HEK293 (cell line): ENCODE data around the gene PSMC1.

Source experiments
- CTCF ChIA-PET: fragments of 350-600 bp; formaldehyde crosslinking; extraction: SDS; loops from one replicate; lab custom pipeline; 2021; ENCODE audit warnings: antibody characterized with exemption; lab: Yijun Ruan, JAX
- POLR2A ChIA-PET: fragments of 300-600 bp; formaldehyde crosslinking; extraction: SDS; loops from one replicate; lab custom pipeline; 2020; ENCODE audit warnings: antibody characterized with exemption, inconsistent platforms; lab: Yijun Ruan, JAX
- H3K27ac ChIP-seq: fragments of 200-500 bp; sonication (Bioruptor generic); 2 replicates; pipeline ENCODE4 v1.5.1; 2014; ENCODE audit warnings: low read depth, low read length, control low read depth, inconsistent platforms; ENCODE audit errors: extremely low read depth
- H3K36me3 ChIP-seq, 2 experiments: fragments of 200-500 bp in 1 of 2; sonication (Bioruptor generic) in 1 of 2; 1 replicate in 1 of 2; 2 replicates in 1 of 2; pipeline ENCODE4 v1.5.1; 2014 to 2017; ENCODE audit warnings: inconsistent platforms in 2 of 2, low read length in 2 of 2; ENCODE audit not compliant: control insufficient read depth in 2 of 2, insufficient read depth in 1 of 2
- H3K4me1 ChIP-seq: fragments of 200-500 bp; sonication (Bioruptor generic); 2 replicates; pipeline ENCODE4 v1.5.1; 2014; ENCODE audit warnings: mild to moderate bottlenecking, low read length, inconsistent platforms; ENCODE audit not compliant: control insufficient read depth, insufficient read depth
- H3K4me3 ChIP-seq: 2 replicates; pipeline ENCODE4 v1.5.1; 2011; ENCODE audit warnings: low read depth, mild to moderate bottlenecking, control low read depth, low read length, moderate library complexity
- H3K9me3 ChIP-seq: fragments of 200-500 bp; sonication (Bioruptor generic); 2 replicates; pipeline ENCODE4 v1.5.1; 2014; ENCODE audit warnings: low read depth, low read length, inconsistent platforms; ENCODE audit not compliant: control insufficient read depth, insufficient read depth
- BCL11A ChIP-seq: fragments of 450-650 bp; formaldehyde crosslinking; IDR thresholded peaks from 2 replicates; pipeline ENCODE4 v1.5.1; 2016; ENCODE audit warnings: low read depth, missing biosample characterization, missing genetic modification characterization
- GLIS2 ChIP-seq: fragments of 450-650 bp; formaldehyde crosslinking; IDR thresholded peaks from 2 replicates; pipeline ENCODE4 v1.5.1; 2016; ENCODE audit warnings: missing biosample characterization, missing genetic modification characterization
- SALL2 ChIP-seq: fragments of 450-650 bp; formaldehyde crosslinking; IDR thresholded peaks from 2 replicates; pipeline ENCODE4 v1.5.0; 2017; ENCODE audit warnings: missing biosample characterization, mild to moderate bottlenecking, missing genetic modification characterization, borderline replicate concordance
- SCRT1 ChIP-seq: fragments of 450-650 bp; formaldehyde crosslinking; IDR thresholded peaks from 2 replicates; pipeline ENCODE4 v1.5.1; 2016; ENCODE audit warnings: missing biosample characterization, missing genetic modification characterization, borderline replicate concordance
- SP3 ChIP-seq: fragments of 450-650 bp; formaldehyde crosslinking; IDR thresholded peaks from 2 replicates; pipeline ENCODE4 v1.5.1; 2016; ENCODE audit warnings: missing biosample characterization, missing genetic modification characterization
- ZBTB6 ChIP-seq: fragments of 450-650 bp; formaldehyde crosslinking; IDR thresholded peaks from 2 replicates; pipeline ENCODE4 v1.5.1; 2017; ENCODE audit warnings: missing biosample characterization, missing genetic modification characterization
- ZNF148 ChIP-seq: fragments of 450-650 bp; formaldehyde crosslinking; IDR thresholded peaks from 2 replicates; pipeline ENCODE4 v1.5.0; 2017; ENCODE audit warnings: missing biosample characterization, missing genetic modification characterization, borderline replicate concordance
- ZNF174 ChIP-seq: fragments of 450-650 bp; formaldehyde crosslinking; IDR thresholded peaks from 2 replicates; pipeline ENCODE4 v1.5.0; 2017; ENCODE audit warnings: missing biosample characterization, mild to moderate bottlenecking, missing genetic modification characterization
- ZNF184 ChIP-seq: fragments of 450-650 bp; IDR thresholded peaks from 2 replicates; pipeline ENCODE4 v1.5.1; 2018; ENCODE audit warnings: missing biosample characterization, mild to moderate bottlenecking, missing genetic modification characterization
- ZNF2 ChIP-seq: fragments of 450-650 bp; formaldehyde crosslinking; IDR thresholded peaks from 2 replicates; pipeline ENCODE4 v1.5.1; 2016; ENCODE audit warnings: missing biosample characterization, missing genetic modification characterization
- ZNF221 ChIP-seq: fragments of 450-650 bp; formaldehyde crosslinking; IDR thresholded peaks from 2 replicates; pipeline ENCODE4 v1.5.1; 2017; ENCODE audit warnings: missing biosample characterization, missing genetic modification characterization, borderline replicate concordance
- ZNF501 ChIP-seq: fragments of 450-650 bp; formaldehyde crosslinking; IDR thresholded peaks from 2 replicates; pipeline ENCODE4 v1.5.1; 2016; ENCODE audit warnings: missing biosample characterization, missing genetic modification characterization
- ZNF623 ChIP-seq: fragments of 450-650 bp; formaldehyde crosslinking; IDR thresholded peaks from 2 replicates; pipeline ENCODE4 v1.5.1; 2016; ENCODE audit warnings: missing biosample characterization, missing genetic modification characterization
- ZNF776 ChIP-seq: fragments of 450-650 bp; formaldehyde crosslinking; IDR thresholded peaks from 2 replicates; pipeline ENCODE4 v1.5.0; 2017; ENCODE audit warnings: missing biosample characterization, missing genetic modification characterization, borderline replicate concordance
- ZXDB ChIP-seq: fragments of 450-650 bp; formaldehyde crosslinking; IDR thresholded peaks from 2 replicates; pipeline ENCODE4 v1.5.1; 2016; ENCODE audit warnings: missing biosample characterization, missing genetic modification characterization
- TF ChIP-seq, protein P1 (sequence below): fragments of 450-650 bp; formaldehyde crosslinking; IDR thresholded peaks from 2 replicates; pipeline ENCODE4 v1.5.1; 2016; ENCODE audit warnings: missing biosample characterization, missing genetic modification characterization, borderline replicate concordance
- TF ChIP-seq, protein P2 (sequence below): fragments of 450-650 bp; formaldehyde crosslinking; IDR thresholded peaks from 2 replicates; pipeline ENCODE4 v1.5.1; 2016; ENCODE audit warnings: missing biosample characterization, missing genetic modification characterization
- TF ChIP-seq, protein P3 (sequence below): IDR thresholded peaks from 2 replicates; pipeline ENCODE4 v1.6.1; 2011; ENCODE audit warnings: mild to moderate bottlenecking, low read depth, low read length, borderline replicate concordance
- TF ChIP-seq, protein P4 (sequence below): fragments of 450-650 bp; IDR thresholded peaks from 2 replicates; pipeline ENCODE4 v1.5.1; 2018; ENCODE audit warnings: missing biosample characterization, mild to moderate bottlenecking, missing genetic modification characterization
- TF ChIP-seq, protein P5 (sequence below): fragments of 450-650 bp; formaldehyde crosslinking; IDR thresholded peaks from 2 replicates; pipeline ENCODE4 v1.5.1; 2017; ENCODE audit warnings: missing biosample characterization, missing genetic modification characterization

Gene PSMC1

DNA sequence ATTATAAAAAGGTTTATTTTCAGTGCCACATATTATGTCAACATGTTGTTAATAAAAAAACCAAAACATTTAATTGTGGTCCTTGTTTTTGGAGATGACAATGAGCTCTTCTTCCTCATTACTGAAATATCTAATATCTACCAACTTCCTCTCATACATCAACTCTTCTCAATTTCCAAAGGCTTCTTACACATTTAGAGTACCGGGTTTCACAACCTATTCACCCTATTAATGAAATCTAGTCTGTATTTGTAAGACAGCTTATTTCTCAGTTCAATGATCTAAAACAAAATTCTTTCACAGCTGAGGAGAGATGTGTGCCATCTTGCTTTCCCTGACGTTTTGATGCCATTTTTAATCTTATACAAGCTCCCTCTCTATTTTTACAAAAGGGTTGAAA is 60.9 kb downstream of the PSMC1 start:
- H3K4me1 ChIP-seq, result no peaks in the 10 kb centered on the region
- H3K27ac ChIP-seq, result no peak overlapping the region
- CTCF ChIA-PET, result interaction anchor here (1.6 kb wide), 1 partner anchor 16 kb away, joined by 4 read pairs; no protein-coding TSS in a partner anchor
- POLR2A ChIA-PET, result no interaction called here
- H3K36me3 ChIP-seq, result peaks cover 52 to 61% of the 10 kb centered on the region in 2 experiments
- H3K9me3 ChIP-seq, result no peaks in the 10 kb centered on the region; the same call in 1 of the 2 replicates
- TF ChIP-seq ZBTB6 (tag by site-specific recombination) (no peak), ZNF501 (tag by site-specific recombination) (no peak), ZNF623 (tag by site-specific recombination) (no peak), SCRT1 (tag by site-specific recombination) (no peak), ZNF221 (tag by site-specific recombination) (no peak), ZNF174 (no peak), ZNF776 (tag by site-specific recombination) (no peak), ZXDB (tag by site-specific recombination) (no peak), BCL11A (no peak), ZNF2 (tag by site-specific recombination) (no peak), SP3 (tag by site-specific recombination) (no peak), ZNF148 (tag by site-specific recombination) (no peak), SALL2 (tag by site-specific recombination) (no peak), ZNF184 (tag by site-specific recombination) (no peak), GLIS2 (no peak)
- TF ChIP-seq, protein P1, sequence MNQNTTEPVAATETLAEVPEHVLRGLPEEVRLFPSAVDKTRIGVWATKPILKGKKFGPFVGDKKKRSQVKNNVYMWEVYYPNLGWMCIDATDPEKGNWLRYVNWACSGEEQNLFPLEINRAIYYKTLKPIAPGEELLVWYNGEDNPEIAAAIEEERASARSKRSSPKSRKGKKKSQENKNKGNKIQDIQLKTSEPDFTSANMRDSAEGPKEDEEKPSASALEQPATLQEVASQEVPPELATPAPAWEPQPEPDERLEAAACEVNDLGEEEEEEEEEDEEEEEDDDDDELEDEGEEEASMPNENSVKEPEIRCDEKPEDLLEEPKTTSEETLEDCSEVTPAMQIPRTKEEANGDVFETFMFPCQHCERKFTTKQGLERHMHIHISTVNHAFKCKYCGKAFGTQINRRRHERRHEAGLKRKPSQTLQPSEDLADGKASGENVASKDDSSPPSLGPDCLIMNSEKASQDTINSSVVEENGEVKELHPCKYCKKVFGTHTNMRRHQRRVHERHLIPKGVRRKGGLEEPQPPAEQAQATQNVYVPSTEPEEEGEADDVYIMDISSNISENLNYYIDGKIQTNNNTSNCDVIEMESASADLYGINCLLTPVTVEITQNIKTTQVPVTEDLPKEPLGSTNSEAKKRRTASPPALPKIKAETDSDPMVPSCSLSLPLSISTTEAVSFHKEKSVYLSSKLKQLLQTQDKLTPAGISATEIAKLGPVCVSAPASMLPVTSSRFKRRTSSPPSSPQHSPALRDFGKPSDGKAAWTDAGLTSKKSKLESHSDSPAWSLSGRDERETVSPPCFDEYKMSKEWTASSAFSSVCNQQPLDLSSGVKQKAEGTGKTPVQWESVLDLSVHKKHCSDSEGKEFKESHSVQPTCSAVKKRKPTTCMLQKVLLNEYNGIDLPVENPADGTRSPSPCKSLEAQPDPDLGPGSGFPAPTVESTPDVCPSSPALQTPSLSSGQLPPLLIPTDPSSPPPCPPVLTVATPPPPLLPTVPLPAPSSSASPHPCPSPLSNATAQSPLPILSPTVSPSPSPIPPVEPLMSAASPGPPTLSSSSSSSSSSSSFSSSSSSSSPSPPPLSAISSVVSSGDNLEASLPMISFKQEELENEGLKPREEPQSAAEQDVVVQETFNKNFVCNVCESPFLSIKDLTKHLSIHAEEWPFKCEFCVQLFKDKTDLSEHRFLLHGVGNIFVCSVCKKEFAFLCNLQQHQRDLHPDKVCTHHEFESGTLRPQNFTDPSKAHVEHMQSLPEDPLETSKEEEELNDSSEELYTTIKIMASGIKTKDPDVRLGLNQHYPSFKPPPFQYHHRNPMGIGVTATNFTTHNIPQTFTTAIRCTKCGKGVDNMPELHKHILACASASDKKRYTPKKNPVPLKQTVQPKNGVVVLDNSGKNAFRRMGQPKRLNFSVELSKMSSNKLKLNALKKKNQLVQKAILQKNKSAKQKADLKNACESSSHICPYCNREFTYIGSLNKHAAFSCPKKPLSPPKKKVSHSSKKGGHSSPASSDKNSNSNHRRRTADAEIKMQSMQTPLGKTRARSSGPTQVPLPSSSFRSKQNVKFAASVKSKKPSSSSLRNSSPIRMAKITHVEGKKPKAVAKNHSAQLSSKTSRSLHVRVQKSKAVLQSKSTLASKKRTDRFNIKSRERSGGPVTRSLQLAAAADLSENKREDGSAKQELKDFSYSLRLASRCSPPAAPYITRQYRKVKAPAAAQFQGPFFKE (tag by site-specific recombination), result no peak
- TF ChIP-seq, protein P2, sequence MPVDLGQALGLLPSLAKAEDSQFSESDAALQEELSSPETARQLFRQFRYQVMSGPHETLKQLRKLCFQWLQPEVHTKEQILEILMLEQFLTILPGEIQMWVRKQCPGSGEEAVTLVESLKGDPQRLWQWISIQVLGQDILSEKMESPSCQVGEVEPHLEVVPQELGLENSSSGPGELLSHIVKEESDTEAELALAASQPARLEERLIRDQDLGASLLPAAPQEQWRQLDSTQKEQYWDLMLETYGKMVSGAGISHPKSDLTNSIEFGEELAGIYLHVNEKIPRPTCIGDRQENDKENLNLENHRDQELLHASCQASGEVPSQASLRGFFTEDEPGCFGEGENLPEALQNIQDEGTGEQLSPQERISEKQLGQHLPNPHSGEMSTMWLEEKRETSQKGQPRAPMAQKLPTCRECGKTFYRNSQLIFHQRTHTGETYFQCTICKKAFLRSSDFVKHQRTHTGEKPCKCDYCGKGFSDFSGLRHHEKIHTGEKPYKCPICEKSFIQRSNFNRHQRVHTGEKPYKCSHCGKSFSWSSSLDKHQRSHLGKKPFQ (tag by site-specific recombination), result no peak
- TF ChIP-seq, protein P3, sequence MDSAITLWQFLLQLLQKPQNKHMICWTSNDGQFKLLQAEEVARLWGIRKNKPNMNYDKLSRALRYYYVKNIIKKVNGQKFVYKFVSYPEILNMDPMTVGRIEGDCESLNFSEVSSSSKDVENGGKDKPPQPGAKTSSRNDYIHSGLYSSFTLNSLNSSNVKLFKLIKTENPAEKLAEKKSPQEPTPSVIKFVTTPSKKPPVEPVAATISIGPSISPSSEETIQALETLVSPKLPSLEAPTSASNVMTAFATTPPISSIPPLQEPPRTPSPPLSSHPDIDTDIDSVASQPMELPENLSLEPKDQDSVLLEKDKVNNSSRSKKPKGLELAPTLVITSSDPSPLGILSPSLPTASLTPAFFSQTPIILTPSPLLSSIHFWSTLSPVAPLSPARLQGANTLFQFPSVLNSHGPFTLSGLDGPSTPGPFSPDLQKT, result no peak
- TF ChIP-seq, protein P4, sequence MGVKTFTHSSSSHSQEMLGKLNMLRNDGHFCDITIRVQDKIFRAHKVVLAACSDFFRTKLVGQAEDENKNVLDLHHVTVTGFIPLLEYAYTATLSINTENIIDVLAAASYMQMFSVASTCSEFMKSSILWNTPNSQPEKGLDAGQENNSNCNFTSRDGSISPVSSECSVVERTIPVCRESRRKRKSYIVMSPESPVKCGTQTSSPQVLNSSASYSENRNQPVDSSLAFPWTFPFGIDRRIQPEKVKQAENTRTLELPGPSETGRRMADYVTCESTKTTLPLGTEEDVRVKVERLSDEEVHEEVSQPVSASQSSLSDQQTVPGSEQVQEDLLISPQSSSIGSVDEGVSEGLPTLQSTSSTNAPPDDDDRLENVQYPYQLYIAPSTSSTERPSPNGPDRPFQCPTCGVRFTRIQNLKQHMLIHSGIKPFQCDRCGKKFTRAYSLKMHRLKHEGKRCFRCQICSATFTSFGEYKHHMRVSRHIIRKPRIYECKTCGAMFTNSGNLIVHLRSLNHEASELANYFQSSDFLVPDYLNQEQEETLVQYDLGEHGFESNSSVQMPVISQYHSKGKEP (tag by site-specific recombination), result no peak
- TF ChIP-seq, protein P5, sequence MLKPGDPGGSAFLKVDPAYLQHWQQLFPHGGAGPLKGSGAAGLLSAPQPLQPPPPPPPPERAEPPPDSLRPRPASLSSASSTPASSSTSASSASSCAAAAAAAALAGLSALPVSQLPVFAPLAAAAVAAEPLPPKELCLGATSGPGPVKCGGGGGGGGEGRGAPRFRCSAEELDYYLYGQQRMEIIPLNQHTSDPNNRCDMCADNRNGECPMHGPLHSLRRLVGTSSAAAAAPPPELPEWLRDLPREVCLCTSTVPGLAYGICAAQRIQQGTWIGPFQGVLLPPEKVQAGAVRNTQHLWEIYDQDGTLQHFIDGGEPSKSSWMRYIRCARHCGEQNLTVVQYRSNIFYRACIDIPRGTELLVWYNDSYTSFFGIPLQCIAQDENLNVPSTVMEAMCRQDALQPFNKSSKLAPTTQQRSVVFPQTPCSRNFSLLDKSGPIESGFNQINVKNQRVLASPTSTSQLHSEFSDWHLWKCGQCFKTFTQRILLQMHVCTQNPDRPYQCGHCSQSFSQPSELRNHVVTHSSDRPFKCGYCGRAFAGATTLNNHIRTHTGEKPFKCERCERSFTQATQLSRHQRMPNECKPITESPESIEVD (tag by site-specific recombination), result no peak
- no peak overlapping the region for H3K4me3 ChIP-seq
